ENCODE measurements around the gene RGL3.
"Not testable (repeated sequence)": the region's sequence is repeated elsewhere in the genome, so short reads cannot be mapped to it uniquely, and the experiment has no call there.

- not testable (repeated sequence) for TF ChIP-seq POLR2AphosphoS5 (IDR thresholded peaks at IDR 0.05; ENCODE audit: low read depth); CTCF (IDR thresholded peaks at IDR 0.05; ENCODE audit: insufficient read depth, low read length)
Measured at GRCh38 chr19:11433526-11433925, 14.4 kb upstream of the RGL3 start.
